MCF 10A (cell line): ENCODE results near the gene STXBP4. TPM values are rescaled to one million over a fixed set of nuclear protein-coding genes. Genes with fewer than 3 reads are reported as not detected.

Experiments used
- BruUV-seq: library from RNA; stranded (reverse); fragments of 400-500 nt; replicated peaks from 2 replicates; lab custom pipeline; 2021; lab: Mats Ljungman, UMichigan
- CTCF ChIA-PET: fragments of 300-600 bp; sonication (Branson Sonifier 250); formaldehyde crosslinking; extraction: SDS; loops from one replicate; lab custom pipeline; 2021; ENCODE audit warnings: antibody characterized with exemption, inconsistent platforms; lab: Yijun Ruan, JAX
- POLR2A ChIA-PET: fragments of 300-600, 350-650 bp; sonication (Branson Sonifier 250); formaldehyde crosslinking; extraction: SDS; loops from one replicate; lab custom pipeline; 2020; ENCODE audit warnings: antibody characterized with exemption, inconsistent platforms; lab: Yijun Ruan, JAX
- DNase-seq: peaks from one replicate; pipeline ENCODE4 v3.0.0-alpha.2; 2018; ENCODE audit not compliant: unreplicated experiment
- H3K27ac Mint-ChIP-seq: one replicate; pipeline ENCODE4 v1.8.0; 2022; ENCODE audit warnings: mild to moderate bottlenecking, low read depth, mixed read lengths; ENCODE audit not compliant: unreplicated experiment
- H3K27me3 Mint-ChIP-seq: one replicate; pipeline ENCODE4 v1.8.0; 2022; ENCODE audit warnings: mixed read lengths; ENCODE audit not compliant: insufficient read depth, unreplicated experiment
- H3K36me3 Mint-ChIP-seq: one replicate; pipeline ENCODE4 v1.8.0; 2022; ENCODE audit warnings: mild to moderate bottlenecking, moderate library complexity, mixed read lengths; ENCODE audit not compliant: insufficient read depth, unreplicated experiment
- H3K4me1 Mint-ChIP-seq: one replicate; pipeline ENCODE4 v1.8.0; 2022; ENCODE audit warnings: mixed read lengths; ENCODE audit not compliant: insufficient read depth, unreplicated experiment
- H3K4me3 Mint-ChIP-seq: one replicate; pipeline ENCODE4 v1.8.0; 2022; ENCODE audit warnings: mild to moderate bottlenecking, moderate library complexity, mixed read lengths; ENCODE audit not compliant: unreplicated experiment
- H3K9me3 Mint-ChIP-seq: one replicate; pipeline ENCODE4 v1.8.0; 2022; ENCODE audit warnings: mixed read lengths; ENCODE audit not compliant: unreplicated experiment
- CTCF ChIP-seq: fragments of 200-600 bp; IDR thresholded peaks from one replicate; pipeline ENCODE4 v1.8.0; 2022; ENCODE audit warnings: antibody characterized with exemption, mild to moderate bottlenecking; ENCODE audit not compliant: unreplicated experiment
- intact Hi-C: fragments of 100-400 bp; cut with micrococcal nuclease; formaldehyde crosslinking; loops from 2 replicates; pipeline ENCODE4 v1.14.1; 2022
- total RNA-seq: library from RNA; stranded (reverse); gene quantifications from 2 replicates; pipeline ENCODE4 v1.2.3, GENCODE V29; 2022

The STXBP4 gene
- total RNA-seq, 1 experiment from 2014 or later, result 6.7 TPM

DNA sequence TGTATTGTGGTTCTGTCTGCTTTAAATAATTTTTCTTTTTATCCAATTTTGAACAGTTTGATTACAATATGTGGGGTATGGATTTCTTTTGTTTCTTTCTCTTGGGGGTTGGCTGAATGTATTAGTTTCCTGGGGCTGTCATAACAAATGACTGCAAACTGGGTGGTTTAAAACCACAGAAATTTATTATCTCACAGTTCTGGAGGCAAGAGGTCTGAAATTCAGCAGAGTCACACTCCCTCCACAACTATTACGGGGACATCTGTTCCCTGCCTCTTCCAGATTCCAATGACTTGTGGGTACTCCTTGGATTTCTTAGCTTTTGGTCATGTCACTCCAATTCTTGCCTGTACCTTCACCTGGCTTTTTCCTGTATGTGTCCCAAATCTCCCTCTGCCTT is 23.8 kb upstream of the STXBP4 start:
- peaks cover 70% of the 10 kb centered on the region for H3K36me3 Mint-ChIP-seq
- TF ChIP-seq CTCF, result no peak
- no peaks in the 10 kb centered on the region for H3K27me3 Mint-ChIP-seq
- ChIA-PET POLR2A (no interaction called here), CTCF (no interaction called here)
- intact Hi-C loops, result no loop called here
- H3K27ac Mint-ChIP-seq, result no peak overlapping the region
- H3K9me3 Mint-ChIP-seq, result peaks cover 14% of the 10 kb centered on the region
- no peak overlapping the region for H3K4me3 Mint-ChIP-seq
- BruUV-seq, result no TSS peak
- DNase-seq, result no peak
- H3K4me1 Mint-ChIP-seq, result peaks cover 14% of the 10 kb centered on the region

GRCh38 chr17:54945231-54945630 is 23.3 kb upstream of the STXBP4 start:
- CTCF ChIA-PET, result interaction anchor here (0.6 kb wide), 1 partner anchor 151 kb away, joined by 3 read pairs; no protein-coding TSS in a partner anchor
- peaks cover 14% of the 10 kb centered on the region for H3K4me1 Mint-ChIP-seq
- H3K27me3 Mint-ChIP-seq, result no peaks in the 10 kb centered on the region
- H3K4me3 Mint-ChIP-seq, result no peak overlapping the region
- POLR2A ChIA-PET, result interaction anchor here (1.2 kb wide), 1 partner anchor 9 kb away, joined by 3 read pairs; no protein-coding TSS in a partner anchor
- BruUV-seq, result no TSS peak
- no peak for DNase-seq
- peaks cover 74% of the 10 kb centered on the region for H3K36me3 Mint-ChIP-seq
- H3K9me3 Mint-ChIP-seq, result peaks cover 14% of the 10 kb centered on the region
- TF ChIP-seq CTCF, result no peak
- intact Hi-C loops, result no loop called here
- H3K27ac Mint-ChIP-seq, result peak overlapping the region; percentile 20

DNA sequence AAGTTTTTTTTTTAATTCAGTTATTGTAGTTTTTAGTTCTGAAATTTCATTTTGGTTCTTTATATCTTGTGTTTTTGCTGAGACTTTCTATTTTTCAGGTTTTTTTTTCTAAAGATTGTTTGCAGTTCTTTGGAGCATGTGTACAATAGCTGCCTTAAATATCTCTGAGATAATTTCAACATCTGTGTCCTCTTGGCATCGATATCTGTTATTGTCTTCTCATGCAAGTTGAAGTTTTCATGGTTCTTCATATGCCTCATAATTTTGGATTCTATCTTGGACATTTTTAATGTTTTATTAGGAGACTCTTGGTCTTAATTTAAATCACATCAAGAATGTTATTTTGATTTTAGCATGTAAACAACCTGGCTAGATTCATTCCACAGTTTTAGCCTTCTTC is 22.9 kb upstream of the STXBP4 start:
- H3K27ac Mint-ChIP-seq, result peak overlapping the region; percentile 20
- peaks cover 78% of the 10 kb centered on the region for H3K36me3 Mint-ChIP-seq
- TF ChIP-seq CTCF, result no peak
- H3K4me1 Mint-ChIP-seq, result peaks cover 14% of the 10 kb centered on the region
- peaks cover 14% of the 10 kb centered on the region for H3K9me3 Mint-ChIP-seq
- no peaks in the 10 kb centered on the region for H3K27me3 Mint-ChIP-seq
- CTCF ChIA-PET, result interaction anchor here (0.6 to 1.0 kb wide), 2 partner anchors 33 to 151 kb away, joined by 3 read pairs; no protein-coding TSS in a partner anchor
- no peak overlapping the region for H3K4me3 Mint-ChIP-seq
- intact Hi-C loops, result no loop called here
- DNase-seq, result no peak
- BruUV-seq, result no TSS peak
- POLR2A ChIA-PET, result interaction anchor here (1.2 kb wide), 1 partner anchor 9 kb away, joined by 3 read pairs; no protein-coding TSS in a partner anchor

GRCh38 chr17:54947396-54947795 is 21.2 kb upstream of the STXBP4 start:
- no peak overlapping the region for H3K27ac Mint-ChIP-seq
- no TSS peak for BruUV-seq
- intact Hi-C loops, result no loop called here

More at GRCh38 chr17:54947396-54947795, 21.2 kb upstream of the STXBP4 start:
- Mint-ChIP-seq H3K4me1 (peaks cover 14% of the 10 kb centered on the region), H3K27me3 (no peaks in the 10 kb centered on the region), H3K9me3 (peaks cover 14% of the 10 kb centered on the region), H3K36me3 (peaks cover 80% of the 10 kb centered on the region), H3K4me3 (no peak overlapping the region)
- no peak for TF ChIP-seq CTCF
- POLR2A ChIA-PET, result no interaction called here
- CTCF ChIA-PET, result no interaction called here
- no peak for DNase-seq
